ENCODE measurements around the gene SLC22A17. TPM values are rescaled to one million over a fixed set of nuclear protein-coding genes. Genes with fewer than 3 reads are reported as not detected.

The SLC22A17 gene
- total RNA-seq, 1 experiment from 2014 or later = 6.1 TPM

- Histone ChIP-seq H3K27me3 (no peaks in the 10 kb centered on the region), H3K4me3 (no peak within 1 kb of the TSS), H3K9me3 (no peaks in the 10 kb centered on the region), H3K36me3 (no peaks in the 10 kb centered on the region)
- DNase-seq = no peak
Measured at GRCh38 chr14:23372509-23372908, 19.8 kb upstream of the SLC22A17 start, which contains the start of gene IL25. TSS of gene IL25 (plus strand) at chr14:23372809.

- no peak for DNase-seq
- Histone ChIP-seq H3K4me3 (no peak overlapping the region), H3K27me3 (no peaks in the 10 kb centered on the region), H3K9me3 (no peaks in the 10 kb centered on the region), H3K36me3 (no peaks in the 10 kb centered on the region)
Measured at GRCh38 chr14:23371865-23372264, 19.2 kb upstream of the SLC22A17 start.

GRCh38 chr14:23370221-23370620, 17.5 kb upstream of the SLC22A17 start:
- no peaks in the 10 kb centered on the region for H3K27me3 ChIP-seq
- no peak for DNase-seq
- H3K36me3 ChIP-seq = no peaks in the 10 kb centered on the region
- no peaks in the 10 kb centered on the region for H3K9me3 ChIP-seq
- no peak overlapping the region for H3K4me3 ChIP-seq

- Histone ChIP-seq H3K4me3 (peak overlapping the region; percentile 64), H3K27me3 (no peaks in the 10 kb centered on the region)
- peak; percentile 87 for DNase-seq
Measured at GRCh38 chr14:23366426-23366921, 13.8 kb upstream of the SLC22A17 start.

GRCh38 chr14:23365732-23366425, 13.2 kb upstream of the SLC22A17 start:
- peak; percentile 21 for DNase-seq

More at GRCh38 chr14:23366426-23366921, 13.8 kb upstream of the SLC22A17 start:
- Histone ChIP-seq H3K36me3 (no peaks in the 10 kb centered on the region; the same call in 1 of the 2 replicates), H3K9me3 (no peaks in the 10 kb centered on the region)

GRCh38 chr14:23365036-23365731, 12.5 kb upstream of the SLC22A17 start, which contains the start of gene EFS:
TSS of gene EFS (minus strand) at chr14:23365172. CDS start at chr14:23365025, 147 bp downstream.
- Histone ChIP-seq H3K9me3 (no peaks in the 10 kb centered on the region), H3K36me3 (no peaks in the 10 kb centered on the region; the same call in none of the 2 replicates), H3K27me3 (no peaks in the 10 kb centered on the region), H3K4me3 (peak within 1 kb of the TSS; percentile 64)
- DNase-seq = peak; percentile 57

More at GRCh38 chr14:23365732-23366425, 13.2 kb upstream of the SLC22A17 start:
- Histone ChIP-seq H3K9me3 (no peaks in the 10 kb centered on the region), H3K36me3 (no peaks in the 10 kb centered on the region; the same call in none of the 2 replicates), H3K4me3 (peak overlapping the region; percentile 64), H3K27me3 (no peaks in the 10 kb centered on the region)

GRCh38 chr14:23364164-23365035, 11.7 kb upstream of the SLC22A17 start:
- Histone ChIP-seq H3K4me3 (peak overlapping the region; percentile 64), H3K27me3 (no peaks in the 10 kb centered on the region), H3K9me3 (no peaks in the 10 kb centered on the region), H3K36me3 (no peaks in the 10 kb centered on the region; the same call in none of the 2 replicates)
- peak; percentile 25 for DNase-seq

- peaks cover 2% of the 10 kb centered on the region for H3K36me3 ChIP-seq
- H3K4me3 ChIP-seq = no peak overlapping the region
- no peaks in the 10 kb centered on the region for H3K27me3 ChIP-seq
- H3K9me3 ChIP-seq = no peaks in the 10 kb centered on the region
- DNase-seq = no peak
Measured at GRCh38 chr14:23362200-23362599, 9.5 kb upstream of the SLC22A17 start.

- Histone ChIP-seq H3K9me3 (no peaks in the 10 kb centered on the region), H3K36me3 (peaks cover 2% of the 10 kb centered on the region), H3K27me3 (no peaks in the 10 kb centered on the region), H3K4me3 (no peak overlapping the region)
- DNase-seq = no peak
Measured at GRCh38 chr14:23361763-23362162, 9.1 kb upstream of the SLC22A17 start.

- no peak for DNase-seq
- H3K36me3 ChIP-seq = peaks cover 2% of the 10 kb centered on the region
- H3K9me3 ChIP-seq = no peaks in the 10 kb centered on the region
- no peak overlapping the region for H3K4me3 ChIP-seq
- H3K27me3 ChIP-seq = no peaks in the 10 kb centered on the region
Measured at GRCh38 chr14:23361320-23361719, 8.6 kb upstream of the SLC22A17 start.

GRCh38 chr14:23360496-23360895, 7.8 kb upstream of the SLC22A17 start:
- Histone ChIP-seq H3K36me3 (peaks cover 2% of the 10 kb centered on the region), H3K4me3 (no peak overlapping the region), H3K27me3 (no peaks in the 10 kb centered on the region), H3K9me3 (no peaks in the 10 kb centered on the region)
- no peak for DNase-seq

GRCh38 chr14:23359722-23360447, 7.2 kb upstream of the SLC22A17 start:
- DNase-seq = no peak
- no peaks in the 10 kb centered on the region for H3K9me3 ChIP-seq
- peaks cover 2% of the 10 kb centered on the region for H3K36me3 ChIP-seq
- H3K4me3 ChIP-seq = no peak overlapping the region
- no peaks in the 10 kb centered on the region for H3K27me3 ChIP-seq

GRCh38 chr14:23359167-23359626, 6.5 kb upstream of the SLC22A17 start:
- Histone ChIP-seq H3K9me3 (no peaks in the 10 kb centered on the region), H3K4me3 (no peak overlapping the region), H3K27me3 (no peaks in the 10 kb centered on the region), H3K36me3 (peaks cover 2% of the 10 kb centered on the region)
- no peak for DNase-seq

GRCh38 chr14:23358553-23359166, 6.0 kb upstream of the SLC22A17 start:
- no peak overlapping the region for H3K4me3 ChIP-seq
- peaks cover 2% of the 10 kb centered on the region for H3K36me3 ChIP-seq
- DNase-seq = no peak

GRCh38 chr14:23358042-23358441, 5.4 kb upstream of the SLC22A17 start:
- DNase-seq = no peak

More at GRCh38 chr14:23358553-23359166, 6.0 kb upstream of the SLC22A17 start:
- Histone ChIP-seq H3K9me3 (no peaks in the 10 kb centered on the region), H3K27me3 (no peaks in the 10 kb centered on the region)

More at GRCh38 chr14:23358042-23358441, 5.4 kb upstream of the SLC22A17 start:
- Histone ChIP-seq H3K9me3 (no peaks in the 10 kb centered on the region), H3K27me3 (no peaks in the 10 kb centered on the region), H3K4me3 (no peak overlapping the region), H3K36me3 (peaks cover 2% of the 10 kb centered on the region)

Measured in MG63 (cell line).